ENCODE results near the gene MED25.

GRCh38 chr19:49792829-49793560 lies 25.1 kb upstream of the MED25 start:
- no peak for TF ChIP-seq REST (IDR thresholded peaks at IDR 0.05; ENCODE audit: insufficient read depth in 1 of 2, low read depth in 2 of 2, low read length in 2 of 2)
- no peak for TF ChIP-seq POLR2AphosphoS5 (IDR thresholded peaks at IDR 0.05; ENCODE audit: low read depth, low read length)
- TF ChIP-seq TAF1 (IDR thresholded peaks at IDR 0.05; ENCODE audit: borderline replicate concordance, insufficient read depth, low read length), result no peak
- no peak for TF ChIP-seq SIN3A (IDR thresholded peaks at IDR 0.05; ENCODE audit: borderline replicate concordance, insufficient read depth, low read length)

Measured in PFSK-1 (cell line).